ACC112 (cell line): ENCODE results near the gene PRKAR2B.
"Not testable (repeated sequence)": the region's sequence is repeated elsewhere in the genome, so short reads cannot be mapped to it uniquely, and the experiment has no call there.

Experiments used
- H2AFZ ChIP-seq: fragments of 200-600 bp; sonication (generic); one replicate; pipeline ENCODE4 v1.6.0; 2017; ENCODE audit warnings: antibody characterized with exemption, low read length; ENCODE audit not compliant: unreplicated experiment
- H3K27ac ChIP-seq: fragments of 200-600 bp; sonication (generic); 2 replicates; pipeline ENCODE4 v1.5.1; 2014; ENCODE audit warnings: low read depth, mild to moderate bottlenecking, antibody characterized with exemption, low read length, moderate library complexity
- H3K27me3 ChIP-seq: fragments of 200-600 bp; sonication (generic); 2 replicates; pipeline ENCODE4 v1.6.1; 2014; ENCODE audit warnings: mild to moderate bottlenecking, antibody characterized with exemption, low read length, moderate library complexity, mixed read lengths; ENCODE audit not compliant: insufficient read depth
- H3K36me3 ChIP-seq: fragments of 200-600 bp; sonication (generic); 2 replicates; pipeline ENCODE4 v1.6.1; 2016; ENCODE audit warnings: mild to moderate bottlenecking, antibody characterized with exemption, low read length, moderate library complexity, mixed read lengths; ENCODE audit not compliant: insufficient read depth
- H3K4me1 ChIP-seq: fragments of 200-600 bp; sonication (generic); one replicate; pipeline ENCODE4 v1.6.1; 2016; ENCODE audit warnings: low read length, mixed read lengths; ENCODE audit not compliant: insufficient read depth, unreplicated experiment, control insufficient read depth
- H3K4me3 ChIP-seq: fragments of 200-600 bp; sonication (generic); 2 replicates; pipeline ENCODE4 v1.5.1; 2014; ENCODE audit warnings: mild to moderate bottlenecking, low read depth, low read length
- H3K79me2 ChIP-seq: fragments of 200-600 bp; sonication (generic); one replicate; pipeline ENCODE4 v1.6.0; 2016; ENCODE audit warnings: low read length; ENCODE audit not compliant: control insufficient read depth, unreplicated experiment, insufficient read depth

Gene PRKAR2B

GRCh38 chr7:107080099-107080505 lies 35.6 kb downstream of the PRKAR2B start:
- Histone ChIP-seq H3K79me2 (no peaks in the 10 kb centered on the region), H3K27ac (no peak overlapping the region), H3K4me1 (no peaks in the 10 kb centered on the region), H3K36me3 (no peaks in the 10 kb centered on the region), H3K27me3 (0 out of 2 replicates have a peak, but pooled peaks cover 3% of the 10 kb centered on the region), H2AFZ (no peak overlapping the region), H3K4me3 (no peak overlapping the region)

GRCh38 chr7:107080533-107080932 lies 36.0 kb downstream of the PRKAR2B start:
- Histone ChIP-seq H3K4me3 (no peak overlapping the region), H3K79me2 (no peaks in the 10 kb centered on the region), H3K27ac (no peak overlapping the region), H3K4me1 (no peaks in the 10 kb centered on the region), H3K27me3 (0 out of 2 replicates have a peak, but pooled peaks cover 3% of the 10 kb centered on the region), H2AFZ (no peak overlapping the region), H3K36me3 (no peaks in the 10 kb centered on the region)

GRCh38 chr7:107085180-107085579 lies 40.7 kb downstream of the PRKAR2B start:
- Histone ChIP-seq H3K4me3 (no peak overlapping the region), H3K36me3 (no peaks in the 10 kb centered on the region), H3K4me1 (no peaks in the 10 kb centered on the region), H3K79me2 (no peaks in the 10 kb centered on the region), H3K27ac (no peak overlapping the region), H3K27me3 (peaks cover 6% of the 10 kb centered on the region; the same call in 1 of the 2 replicates), H2AFZ (no peak overlapping the region)

GRCh38 chr7:107089627-107090026 lies 45.1 kb downstream of the PRKAR2B start:
- Histone ChIP-seq H3K4me1 (no peaks in the 10 kb centered on the region), H3K79me2 (no peaks in the 10 kb centered on the region), H2AFZ (no peak overlapping the region), H3K27me3 (peaks cover 18% of the 10 kb centered on the region), H3K36me3 (no peaks in the 10 kb centered on the region), H3K4me3 (no peak overlapping the region), H3K27ac (no peak overlapping the region)

- Histone ChIP-seq H3K36me3 (no peaks in the 10 kb centered on the region), H3K4me1 (no peaks in the 10 kb centered on the region), H3K79me2 (no peaks in the 10 kb centered on the region), H3K27me3 (peaks cover 18% of the 10 kb centered on the region), H3K27ac (no peak overlapping the region), H3K4me3 (no peak overlapping the region), H2AFZ (no peak overlapping the region)
These were observed 46.0 kb downstream of the PRKAR2B start for GRCh38 chr7:107090457-107090856.

GRCh38 chr7:107091306-107091705 lies 46.8 kb downstream of the PRKAR2B start:
- H3K27me3 ChIP-seq: peaks cover 18% of the 10 kb centered on the region
- H3K4me1 ChIP-seq: no peaks in the 10 kb centered on the region
- H3K79me2 ChIP-seq: no peaks in the 10 kb centered on the region
- H2AFZ ChIP-seq: no peak overlapping the region
- no peaks in the 10 kb centered on the region for H3K36me3 ChIP-seq
- no peak overlapping the region for H3K27ac ChIP-seq
- no peak overlapping the region for H3K4me3 ChIP-seq

- not testable (repeated sequence) for H3K27ac ChIP-seq, H3K4me1 ChIP-seq, H3K79me2 ChIP-seq, H3K4me3 ChIP-seq, H3K36me3 ChIP-seq, H2AFZ ChIP-seq
- peaks cover 18% of the 10 kb centered on the region for H3K27me3 ChIP-seq
These were observed 49.2 kb downstream of the PRKAR2B start for GRCh38 chr7:107093671-107094070.

GRCh38 chr7:107099154-107099553 lies 54.6 kb downstream of the PRKAR2B start:
- H2AFZ ChIP-seq, H3K27ac ChIP-seq, H3K27me3 ChIP-seq, H3K4me3 ChIP-seq, H3K4me1 ChIP-seq, H3K79me2 ChIP-seq, H3K36me3 ChIP-seq: not testable (repeated sequence)

GRCh38 chr7:107100824-107101223 lies 56.3 kb downstream of the PRKAR2B start:
- Histone ChIP-seq H3K27ac (no peak overlapping the region), H3K36me3 (no peaks in the 10 kb centered on the region), H3K27me3 (peaks cover 3% of the 10 kb centered on the region; the same call in 1 of the 2 replicates), H3K4me1 (no peaks in the 10 kb centered on the region), H3K79me2 (no peaks in the 10 kb centered on the region), H2AFZ (no peak overlapping the region), H3K4me3 (no peak overlapping the region)

GRCh38 chr7:107103369-107103768 lies 58.9 kb downstream of the PRKAR2B start:
- no peaks in the 10 kb centered on the region for H3K4me1 ChIP-seq
- no peaks in the 10 kb centered on the region for H3K79me2 ChIP-seq
- H3K36me3 ChIP-seq: no peaks in the 10 kb centered on the region
- no peak overlapping the region for H2AFZ ChIP-seq
- H3K4me3 ChIP-seq: no peak overlapping the region
- peaks cover 3% of the 10 kb centered on the region; the same call in 1 of the 2 replicates for H3K27me3 ChIP-seq
- no peak overlapping the region for H3K27ac ChIP-seq

- H3K79me2 ChIP-seq: no peaks in the 10 kb centered on the region
These were observed 60.3 kb downstream of the PRKAR2B start for GRCh38 chr7:107104801-107105200.

More at GRCh38 chr7:107104801-107105200, 60.3 kb downstream of the PRKAR2B start:
- H2AFZ ChIP-seq: no peak overlapping the region
- H3K4me1 ChIP-seq: no peaks in the 10 kb centered on the region
- H3K27me3 ChIP-seq: 0 out of 2 replicates have a peak, but pooled peaks cover 3% of the 10 kb centered on the region
- H3K4me3 ChIP-seq: no peak overlapping the region
- no peaks in the 10 kb centered on the region for H3K36me3 ChIP-seq
- H3K27ac ChIP-seq: no peak overlapping the region
